ENCODE results near the gene HES6.

DNA sequence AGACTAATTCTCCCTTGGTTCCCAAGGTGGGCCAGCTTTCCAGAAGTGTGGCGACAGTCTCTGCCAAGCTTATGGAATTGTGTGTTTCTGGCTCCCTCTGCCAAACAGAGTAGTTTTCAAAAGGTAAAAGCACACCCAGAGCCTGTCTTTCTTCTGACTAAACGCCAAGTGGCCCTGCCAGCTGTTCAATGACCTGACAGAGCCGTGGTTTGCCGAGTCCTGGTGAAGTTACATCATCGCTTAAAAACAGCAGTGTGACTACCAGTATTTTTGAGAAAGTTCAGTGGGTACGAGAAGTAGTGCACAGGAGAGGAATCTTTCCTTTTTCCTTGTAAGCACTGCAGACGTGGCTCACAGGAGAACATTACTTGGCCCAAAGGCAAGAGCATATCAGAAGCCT lies 46.7 kb upstream of the HES6 start:
- TF ChIP-seq, protein P1, sequence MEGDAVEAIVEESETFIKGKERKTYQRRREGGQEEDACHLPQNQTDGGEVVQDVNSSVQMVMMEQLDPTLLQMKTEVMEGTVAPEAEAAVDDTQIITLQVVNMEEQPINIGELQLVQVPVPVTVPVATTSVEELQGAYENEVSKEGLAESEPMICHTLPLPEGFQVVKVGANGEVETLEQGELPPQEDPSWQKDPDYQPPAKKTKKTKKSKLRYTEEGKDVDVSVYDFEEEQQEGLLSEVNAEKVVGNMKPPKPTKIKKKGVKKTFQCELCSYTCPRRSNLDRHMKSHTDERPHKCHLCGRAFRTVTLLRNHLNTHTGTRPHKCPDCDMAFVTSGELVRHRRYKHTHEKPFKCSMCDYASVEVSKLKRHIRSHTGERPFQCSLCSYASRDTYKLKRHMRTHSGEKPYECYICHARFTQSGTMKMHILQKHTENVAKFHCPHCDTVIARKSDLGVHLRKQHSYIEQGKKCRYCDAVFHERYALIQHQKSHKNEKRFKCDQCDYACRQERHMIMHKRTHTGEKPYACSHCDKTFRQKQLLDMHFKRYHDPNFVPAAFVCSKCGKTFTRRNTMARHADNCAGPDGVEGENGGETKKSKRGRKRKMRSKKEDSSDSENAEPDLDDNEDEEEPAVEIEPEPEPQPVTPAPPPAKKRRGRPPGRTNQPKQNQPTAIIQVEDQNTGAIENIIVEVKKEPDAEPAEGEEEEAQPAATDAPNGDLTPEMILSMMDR (IDR thresholded peaks at IDR 0.05 in 4 of 5, conservative IDR thresholded peaks at IDR 0.05 in 1 of 5): peak in 3 of 5 experiments; percentile 9 to 25 (median 22)
- peak in 1 of 2 donors; percentile 37 for TF ChIP-seq POLR2A (IDR thresholded peaks at IDR 0.05)

Measured in gastrocnemius medialis (tissue), 4 donors.